Measurements from ENCODE around the gene DEXI. TPM values are rescaled to one million over a fixed set of nuclear protein-coding genes. Genes with fewer than 3 reads are reported as not detected.
A peak's percentile ranks its signal among the peaks of the same experiment; 100 is the strongest.

The DEXI gene
- total RNA-seq, 4 donors from 2014 or later, result 83.9 to 184 (median 127) TPM

DNA sequence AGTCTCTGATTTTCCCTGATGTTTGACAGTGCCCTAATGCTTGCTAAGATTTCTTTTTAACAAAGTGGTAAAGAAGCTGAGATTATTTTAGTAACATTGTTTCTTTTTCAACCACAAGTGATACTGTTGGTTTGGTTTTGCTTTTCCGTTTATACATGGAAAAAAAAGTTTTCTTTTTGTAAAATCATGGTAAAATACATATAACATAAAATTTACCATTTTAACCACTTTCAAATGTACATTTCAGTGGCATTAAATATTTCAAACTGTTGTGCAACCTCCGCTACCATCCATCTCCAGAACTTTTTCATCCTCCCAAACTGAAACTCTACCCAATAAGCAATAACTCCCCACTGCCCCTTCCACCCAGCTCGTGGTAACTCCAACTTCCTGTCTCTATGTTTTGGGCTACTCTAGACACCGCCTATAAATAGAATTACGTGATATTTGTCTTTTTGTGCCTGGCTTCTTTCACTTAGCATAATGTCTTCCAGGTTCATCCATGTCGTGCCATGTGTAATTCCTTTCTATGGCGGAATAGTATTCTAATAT, 60.7 kb downstream of the DEXI start:
- ATAC-seq (no peak), DNase-seq (no peak)
- TF ChIP-seq POLR2A (IDR thresholded peaks at IDR 0.05), result no peak
- H3K27ac ChIP-seq, result no peak overlapping the region
- intact Hi-C loops (cut with DNase I; ENCODE audit: low total_unique reads) (no loop called here), in situ Hi-C loops (cut with MboI; ENCODE audit: low sequenced_read_pairs in 4 of 4) (no loop called here)
- peaks cover 0 to 21% (median 15%) of the 10 kb centered on the region in 3 donors for H3K27me3 ChIP-seq
- H3K4me3 ChIP-seq, result no peak overlapping the region
- no peaks in the 10 kb centered on the region for H3K36me3 ChIP-seq
- no peaks in the 10 kb centered on the region for H3K9me3 ChIP-seq
- peaks cover 22 to 23% of the 10 kb centered on the region in 2 donors for H3K4me1 ChIP-seq

GRCh38 chr16:10880594-10881452, 61.4 kb downstream of the DEXI start:
- Histone ChIP-seq H3K36me3 (no peaks in the 10 kb centered on the region), H3K4me1 (peaks cover 20 to 23% of the 10 kb centered on the region in 2 donors), H3K4me3 (peak overlapping the region; percentile 53 to 66 (median 60)), H3K27me3 (peaks cover 0 to 21% (median 17%) of the 10 kb centered on the region in 3 donors), H3K27ac (peak overlapping the region in 3 of 4 donors; percentile 40 to 63 (median 45)), H3K9me3 (no peaks in the 10 kb centered on the region)
- ATAC-seq (no peak), DNase-seq (no peak)
- intact Hi-C loops (cut with DNase I; ENCODE audit: low total_unique reads) (no loop called here), in situ Hi-C loops (cut with MboI; ENCODE audit: low sequenced_read_pairs in 4 of 4) (no loop called here)
- no peak for TF ChIP-seq CTCF (IDR thresholded peaks at IDR 0.05 in 4 of 5, conservative IDR thresholded peaks at IDR 0.05 in 1 of 5)
- TF ChIP-seq POLR2A (IDR thresholded peaks at IDR 0.05), result no peak

DNA sequence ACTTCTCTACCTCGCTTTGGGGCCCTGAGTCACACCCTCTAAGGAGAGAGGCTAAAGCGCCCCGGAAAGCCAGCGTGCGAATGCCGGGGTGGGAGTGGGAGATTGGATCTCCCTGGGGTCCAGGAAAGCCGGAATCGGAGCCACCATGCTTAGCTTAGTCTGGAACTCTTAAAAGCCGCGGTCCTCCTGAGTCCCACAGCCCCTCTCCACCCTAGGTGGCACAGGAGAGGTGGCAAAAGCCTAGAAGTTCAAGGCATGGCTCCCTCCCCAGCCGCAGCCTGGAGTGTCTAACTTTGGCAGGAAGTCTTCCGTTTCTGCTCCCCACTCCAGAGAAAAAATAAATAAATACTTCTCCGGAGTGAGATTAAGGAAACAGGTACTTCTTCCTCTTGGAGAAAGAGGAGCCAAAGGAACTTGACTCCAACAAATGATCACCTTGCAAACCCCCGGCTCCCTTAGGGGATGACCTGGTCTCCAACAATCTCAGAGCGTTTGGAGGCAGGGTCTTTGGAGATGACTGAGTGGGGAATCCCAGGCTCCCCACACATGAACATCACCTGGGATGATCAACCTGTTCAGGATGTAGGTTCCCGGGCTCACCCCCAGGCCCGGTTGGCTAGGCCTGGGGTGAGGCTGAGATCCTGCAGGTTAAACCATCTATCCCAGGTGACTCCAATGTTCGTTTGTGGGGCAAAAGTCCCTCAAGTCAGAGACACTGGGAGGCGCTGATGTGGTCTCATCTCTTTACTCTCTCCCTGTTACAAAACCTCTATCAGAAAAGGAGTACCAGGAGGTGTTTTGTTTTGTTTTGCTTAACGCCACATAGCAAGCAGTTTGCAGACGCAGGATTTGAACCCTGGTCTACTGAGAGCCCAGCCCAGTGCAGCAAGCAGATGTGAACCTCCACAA, 62.3 kb downstream of the DEXI start:
- no peak for ATAC-seq
- Histone ChIP-seq H3K4me3 (peak overlapping the region; percentile 53 to 66 (median 60)), H3K4me1 (peaks cover 20 to 23% of the 10 kb centered on the region in 2 donors), H3K9me3 (no peaks in the 10 kb centered on the region), H3K27me3 (peaks cover 0 to 21% (median 17%) of the 10 kb centered on the region in 3 donors), H3K36me3 (no peaks in the 10 kb centered on the region), H3K27ac (peak overlapping the region in 3 of 4 donors; percentile 40 to 63 (median 45))
- DNase-seq, result no peak
- in situ Hi-C loops (cut with MboI; ENCODE audit: low sequenced_read_pairs in 4 of 4) (no loop called here), intact Hi-C loops (cut with DNase I; ENCODE audit: low total_unique reads) (no loop called here)
- TF ChIP-seq POLR2A (IDR thresholded peaks at IDR 0.05) (no peak), CTCF (IDR thresholded peaks at IDR 0.05 in 4 of 5, conservative IDR thresholded peaks at IDR 0.05 in 1 of 5) (no peak)

Other genes starting within 250 kb of the DEXI start
- gene TEKT5, start 247.5 kb downstream of the DEXI start, total RNA-seq, result not detected
- 10 to 100 TPM; 19.2 to 38.5 (median 26.9) TPM for gene NUBP1, start 198.6 kb downstream of the DEXI start, total RNA-seq
- gene TVP23A, start 123.7 kb downstream of the DEXI start, total RNA-seq, result not detected
- gene CIITA, start 65.3 kb downstream of the DEXI start, total RNA-seq, result 1 to 10 TPM; 2.3 to 9.1 (median 5.1) TPM
- gene CLEC16A, start 2.1 kb upstream of the DEXI start, total RNA-seq, result 10 to 100 TPM; 24.5 to 33.0 (median 29.3) TPM